HG02943 (cell line): ENCODE measurements around the gene SLC16A9.
A peak's percentile ranks its signal among the peaks of the same experiment; 100 is the strongest.
"Not testable (repeated sequence)": the region's sequence is repeated elsewhere in the genome, so short reads cannot be mapped to it uniquely, and the experiment has no call there.

Source experiments
- ATAC-seq: cut with Tn5 transposase; IDR thresholded peaks from one replicate; pipeline ENCODE4 v1.9.1; 2021; ENCODE audit warnings: mild to moderate bottlenecking, low read depth, moderate library complexity; ENCODE audit not compliant: unreplicated experiment

SLC16A9 gene

GRCh38 chr10:59682986-59683937, 26.4 kb downstream of the SLC16A9 start:
- no peak for ATAC-seq

- no peak for ATAC-seq
Measured at GRCh38 chr10:59680199-59680598, 29.5 kb downstream of the SLC16A9 start.

- ATAC-seq = peak; percentile 52
Measured at GRCh38 chr10:59678884-59679301, 30.8 kb downstream of the SLC16A9 start.

- no peak for ATAC-seq
Measured at GRCh38 chr10:59677253-59677831, 32.3 kb downstream of the SLC16A9 start.

- no peak for ATAC-seq
Measured at GRCh38 chr10:59675812-59676211, 33.8 kb downstream of the SLC16A9 start.

GRCh38 chr10:59674215-59674836, 35.3 kb downstream of the SLC16A9 start:
- ATAC-seq = no peak

GRCh38 chr10:59672150-59672875, 37.3 kb downstream of the SLC16A9 start:
- no peak for ATAC-seq

- ATAC-seq = no peak
Measured at GRCh38 chr10:59670269-59670668, 39.4 kb downstream of the SLC16A9 start.

GRCh38 chr10:59668096-59668495, 41.6 kb downstream of the SLC16A9 start:
- no peak for ATAC-seq

GRCh38 chr10:59666310-59666709, 43.3 kb downstream of the SLC16A9 start:
- no peak for ATAC-seq

- ATAC-seq = not testable (repeated sequence)
Measured at GRCh38 chr10:59663213-59663612, 46.4 kb downstream of the SLC16A9 start.

- ATAC-seq = no peak
Measured at GRCh38 chr10:59657724-59658123, 51.9 kb downstream of the SLC16A9 start.

- ATAC-seq = no peak
Measured at GRCh38 chr10:59655309-59655708, 54.3 kb downstream of the SLC16A9 start.

GRCh38 chr10:59654007-59654406, 55.6 kb downstream of the SLC16A9 start:
- no peak for ATAC-seq

GRCh38 chr10:59651902-59652301, 57.7 kb downstream of the SLC16A9 start:
- no peak for ATAC-seq

GRCh38 chr10:59649606-59650346, 59.9 kb downstream of the SLC16A9 start:
- ATAC-seq = no peak

- no peak for ATAC-seq
Measured at GRCh38 chr10:59648711-59649201, 60.9 kb downstream of the SLC16A9 start.

GRCh38 chr10:59644841-59645240, 64.8 kb downstream of the SLC16A9 start:
- no peak for ATAC-seq

- ATAC-seq = not testable (repeated sequence)
Measured at GRCh38 chr10:59641688-59642087, 68.0 kb downstream of the SLC16A9 start.
